Psoas muscle (tissue), 8 donors: ENCODE measurements around the gene RBL2. TPM values are rescaled to one million over a fixed set of nuclear protein-coding genes. Genes with fewer than 3 reads are reported as not detected.
A peak's percentile ranks its signal among the peaks of the same experiment; 100 is the strongest.

Experiments used
- ATAC-seq, 4 donors: fragments of 200-7000 bp; cut with Tn5 transposase; one replicate each; pipeline ENCODE4 v1.9.1; 2020; ENCODE audit warnings: moderate library complexity in 3 of 4, mild to moderate bottlenecking in 2 of 4
- DNase-seq, 2 donors: peaks; one replicate each; pipeline ENCODE4 v3.0.0-alpha.2; 2020
- H3K27ac ChIP-seq: fragments of 200-600 bp; one replicate; pipeline ENCODE4 v1.8.0; 2022
- H3K27me3 ChIP-seq, 3 donors: fragments of 200-600 bp in 1 of 3; one replicate each; pipeline versions ENCODE4 v1.6.1 to v1.8.0; 2013 to 2022; ENCODE audit warnings: low read length in 2 of 3, mild to moderate bottlenecking in 2 of 3, moderate library complexity in 1 of 3; ENCODE audit not compliant: insufficient read depth in 3 of 3
- H3K36me3 ChIP-seq, 2 donors: fragments of 200-600 bp in 1 of 2; one replicate each; pipeline versions ENCODE4 v1.6.1 to v1.8.0; 2013 to 2022; ENCODE audit warnings: low read depth in 1 of 2, mild to moderate bottlenecking in 1 of 2, moderate library complexity in 1 of 2; ENCODE audit not compliant: insufficient read depth in 1 of 2
- H3K4me1 ChIP-seq: fragments of 200-600 bp; one replicate; pipeline ENCODE4 v1.8.0; 2022
- H3K4me3 ChIP-seq: fragments of 200-600 bp; one replicate; pipeline ENCODE4 v1.8.0; 2022; ENCODE audit warnings: mild to moderate bottlenecking
- H3K9me3 ChIP-seq: fragments of 200-600 bp; one replicate; pipeline ENCODE4 v1.8.0; 2022
- CTCF ChIP-seq: fragments of 200-600 bp; IDR thresholded peaks from one replicate; pipeline ENCODE4 v1.8.0; 2022; ENCODE audit warnings: antibody characterized with exemption
- WGBS, 3 donors: extraction: QIAGEN DNeasy Blood & Tissue Kit; methylation state at CpG; one replicate each; pipeline versions ENCODE4 v1.1.6 to v1.1.7; 2013; 5-methylcytosine and 5-hydroxymethylcytosine counted together
- intact Hi-C, 2 donors: fragments of 100-400 bp; cut with DNase I; formaldehyde crosslinking; loops; one replicate each; pipeline versions ENCODE4 v1.11.0 to v1.14.2; 2022
- polyA plus RNA-seq, 3 donors: library from polyadenylated mRNA; stranded (reverse); fragments of 200-250 nt; gene quantifications; one replicate each; pipeline ENCODE4 v1.2.3, GENCODE V29; 2013
- total RNA-seq, 4 donors: library from RNA; stranded (reverse); fragmentation: NEBNext Ultra II Directional in 2 of 4; extraction: Animal tissue kit (Norgen Biotek cat#: 25700) in 2 of 4; gene quantifications; one replicate each; pipeline versions ENCODE4 v1.2.1 to v1.2.4, GENCODE V29; 2021 to 2023
- donor health status: healthy with polysubstance abuse.
- donor health status: DM: no; HTN: no; CAD: no; lungs with moderate emphysema.
- donor health status: Bipolar disorder and iron deficiency.
- donor health status: healthy.
- donor health status: DM: yes; HTN: yes; CAD: no.
- donor health status: DM: no; HTN: no; CAD: no.
- donor health status: DM: no; HTN: no; CAD: no.
- donor health status: DM: yes; HTN: yes; CAD: no.

The RBL2 gene
- total and polyA plus RNA-seq, 7 donors, result 16.7 to 45.0 (median 35.8) TPM

- intact Hi-C loops, result loop anchor here in 1 of 2 donors (10.0 kb wide), 1 partner anchor 175 kb away; no protein-coding TSS in a partner anchor
- H3K9me3 ChIP-seq, result no peaks in the 10 kb centered on the region
- WGBS, 3 donors, result 18 to 29% (median 28%) methylated on average over 1 of the region's 1 CpG
- TF ChIP-seq CTCF, result no peak
- no peaks in the 10 kb centered on the region for H3K27me3 ChIP-seq
- H3K36me3 ChIP-seq, result peaks cover 11 to 85% of the 10 kb centered on the region in 2 donors
- H3K4me3 ChIP-seq, result no peak overlapping the region
- H3K27ac ChIP-seq, result peak overlapping the region; percentile 61
- DNase-seq (no peak), ATAC-seq (peak; percentile 48 to 86 (median 56))
- H3K4me1 ChIP-seq, result peaks cover 22% of the 10 kb centered on the region
Measured at GRCh38 chr16:53489755-53490154, 55.5 kb downstream of the RBL2 start.

- Histone ChIP-seq H3K9me3 (no peaks in the 10 kb centered on the region), H3K36me3 (peaks cover 19 to 87% of the 10 kb centered on the region in 2 donors), H3K27ac (no peak overlapping the region), H3K4me1 (peaks cover 22% of the 10 kb centered on the region), H3K27me3 (no peaks in the 10 kb centered on the region), H3K4me3 (no peak overlapping the region)
- intact Hi-C loops, result loop anchor here in 1 of 2 donors (10.0 kb wide), 1 partner anchor 178 kb away; no protein-coding TSS in a partner anchor
- ATAC-seq, result no peak
- no peak for TF ChIP-seq CTCF
- 92 to 94% (median 93%) methylated on average over 1 of the region's 1 CpG for WGBS, 3 donors
- no peak for DNase-seq
Measured at GRCh38 chr16:53492503-53492902, 58.2 kb downstream of the RBL2 start.

- no peak for DNase-seq
- TF ChIP-seq CTCF, result no peak
- H3K9me3 ChIP-seq, result no peaks in the 10 kb centered on the region
- no peaks in the 10 kb centered on the region for H3K27me3 ChIP-seq
- H3K4me3 ChIP-seq, result no peak overlapping the region
- no peak overlapping the region for H3K27ac ChIP-seq
- intact Hi-C loops, result loop anchor here (5.0 to 10.0 kb wide), 2 partner anchors 57 to 180 kb away; no protein-coding TSS in a partner anchor
- no peak for ATAC-seq
- H3K36me3 ChIP-seq, result peaks cover 15 to 97% of the 10 kb centered on the region in 2 donors
- peaks cover 8% of the 10 kb centered on the region for H3K4me1 ChIP-seq
- WGBS, 3 donors, result 90 to 92% (median 92%) methylated on average over 6 of the region's 6 CpGs
Measured at GRCh38 chr16:53494636-53495035, 60.4 kb downstream of the RBL2 start.

GRCh38 chr16:53495325-53495724 lies 61.1 kb downstream of the RBL2 start:
- WGBS, 3 donors, result 89 to 92% (median 90%) methylated on average over 4 of the region's 4 CpGs
- H3K4me1 ChIP-seq, result peaks cover 7% of the 10 kb centered on the region
- H3K27ac ChIP-seq, result no peak overlapping the region
- ATAC-seq (no peak), DNase-seq (no peak)
- no peak for TF ChIP-seq CTCF
- H3K4me3 ChIP-seq, result no peak overlapping the region
- peaks cover 15 to 98% of the 10 kb centered on the region in 2 donors for H3K36me3 ChIP-seq
- intact Hi-C loops, result loop anchor here (5.0 to 10.0 kb wide), 2 partner anchors 58 to 181 kb away; no protein-coding TSS in a partner anchor
- no peaks in the 10 kb centered on the region for H3K27me3 ChIP-seq
- H3K9me3 ChIP-seq, result no peaks in the 10 kb centered on the region

- Histone ChIP-seq H3K27ac (no peak overlapping the region), H3K4me3 (no peak overlapping the region), H3K4me1 (peaks cover 24% of the 10 kb centered on the region), H3K36me3 (peaks cover 14 to 62% of the 10 kb centered on the region in 2 donors), H3K27me3 (no peaks in the 10 kb centered on the region), H3K9me3 (no peaks in the 10 kb centered on the region)
- ATAC-seq, result no peak
- TF ChIP-seq CTCF, result no peak
- 85 to 92% (median 91%) methylated on average over 4 of the region's 4 CpGs for WGBS, 3 donors
- DNase-seq, result no peak
- intact Hi-C loops, result loop anchor here (5.0 to 10.0 kb wide), 2 partner anchors 62 to 184 kb away; no protein-coding TSS in a partner anchor
Measured at GRCh38 chr16:53498984-53499383, 64.7 kb downstream of the RBL2 start.
